GM04504 (cell line): ENCODE data around the gene MGAT4C.
A peak's percentile ranks its signal among the peaks of the same experiment; 100 is the strongest.

Experiments
- DNase-seq: peaks from one replicate; pipeline ENCODE4 v3.0.0-alpha.2; 2012; ENCODE audit warnings: low read depth

MGAT4C gene

GRCh38 chr12:86228656-86229055 is 27.5 kb downstream of the MGAT4C start:
- no peak for DNase-seq

GRCh38 chr12:86226481-86226880 is 29.7 kb downstream of the MGAT4C start:
- no peak for DNase-seq

- DNase-seq = no peak
Measured at GRCh38 chr12:86216591-86216990, 39.6 kb downstream of the MGAT4C start.

DNA sequence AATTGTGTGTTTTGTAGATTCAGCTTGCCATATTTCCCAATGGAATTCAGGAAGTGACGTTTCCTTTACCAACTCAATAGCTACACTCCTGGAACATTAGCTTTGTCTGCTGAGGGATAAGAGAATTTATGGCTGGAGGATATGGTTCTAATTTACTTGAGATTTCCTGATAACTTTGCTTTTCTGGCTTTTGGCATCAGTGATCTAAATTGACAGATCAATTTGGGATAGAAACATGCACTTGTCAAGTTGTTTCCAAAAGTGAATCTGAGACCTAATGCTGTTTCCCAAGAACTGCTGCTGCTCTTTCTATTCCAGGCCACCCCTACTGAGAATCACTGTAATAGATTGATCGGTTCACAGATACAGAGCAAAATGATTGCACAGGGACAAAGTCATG is 43.2 kb downstream of the MGAT4C start:
- no peak for DNase-seq

- no peak for DNase-seq
Measured at GRCh38 chr12:86198696-86199444, 57.3 kb downstream of the MGAT4C start.

DNA sequence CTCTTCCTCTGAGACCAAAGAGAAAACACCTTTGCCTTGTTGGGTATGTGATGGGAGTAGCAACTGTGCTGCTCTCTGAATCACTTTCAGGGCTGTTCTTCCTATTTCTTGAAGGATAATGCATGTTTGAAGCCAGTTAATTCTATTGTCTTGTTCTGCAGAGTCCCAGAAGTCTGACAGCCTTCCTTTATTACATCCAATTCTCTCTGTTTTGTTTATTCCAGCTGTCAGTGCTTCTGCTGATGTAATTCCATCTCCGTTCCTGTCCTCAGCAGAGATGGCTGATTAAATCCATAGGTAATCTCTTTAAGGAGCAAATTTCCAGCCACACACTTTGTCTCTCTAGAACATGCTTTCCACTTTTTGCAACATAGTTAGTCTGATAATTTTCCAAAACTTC is 59.7 kb downstream of the MGAT4C start:
- no peak for DNase-seq

GRCh38 chr12:86194721-86195120 is 61.5 kb downstream of the MGAT4C start:
- DNase-seq = no peak

DNA sequence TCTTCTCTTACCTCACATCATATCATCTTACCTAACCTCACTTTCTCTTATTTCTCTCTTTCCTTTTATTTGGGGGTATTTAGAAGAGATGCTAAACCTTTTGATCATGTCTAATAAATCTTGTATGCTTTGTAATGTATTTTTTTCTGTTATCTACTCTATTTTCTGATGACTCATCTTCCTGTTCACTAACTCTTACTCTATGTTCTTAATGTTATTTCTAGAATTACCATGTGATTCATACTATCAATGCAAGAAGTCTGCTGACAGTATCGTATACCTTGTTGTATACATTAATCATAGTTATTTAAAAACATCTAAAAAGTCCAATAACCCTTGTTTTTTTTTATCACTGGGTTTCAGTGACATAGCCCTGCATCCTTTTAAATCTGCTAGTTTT is 62.3 kb downstream of the MGAT4C start:
- DNase-seq = no peak

- no peak for DNase-seq
Measured at GRCh38 chr12:86188226-86188625, 68.0 kb downstream of the MGAT4C start.

GRCh38 chr12:86186449-86186848 is 69.7 kb downstream of the MGAT4C start:
- no peak for DNase-seq

DNA sequence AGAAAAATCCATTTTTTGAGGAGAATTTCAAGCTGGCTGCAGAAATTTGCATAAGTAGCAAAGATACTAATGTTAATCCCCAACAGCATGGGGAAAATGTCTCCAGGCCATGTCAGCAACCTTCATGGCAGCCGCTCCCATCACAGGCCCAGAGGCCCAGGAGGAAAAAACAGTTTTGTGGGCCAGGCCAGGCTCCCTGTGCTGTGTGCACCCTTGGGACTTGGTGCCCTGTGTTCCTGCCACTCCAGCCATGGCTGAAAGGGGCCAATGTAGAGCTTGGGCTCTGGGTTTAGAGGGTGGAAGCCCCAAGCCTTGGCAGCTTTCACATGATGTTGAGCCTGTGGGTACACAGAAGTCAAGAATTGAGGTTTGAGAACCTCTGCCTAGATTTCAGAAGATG is 76.3 kb downstream of the MGAT4C start:
- DNase-seq = no peak

- DNase-seq = no peak
Measured at GRCh38 chr12:86174188-86174587, 82.0 kb downstream of the MGAT4C start.

- DNase-seq = no peak
Measured at GRCh38 chr12:86172913-86173443, 83.2 kb downstream of the MGAT4C start.

DNA sequence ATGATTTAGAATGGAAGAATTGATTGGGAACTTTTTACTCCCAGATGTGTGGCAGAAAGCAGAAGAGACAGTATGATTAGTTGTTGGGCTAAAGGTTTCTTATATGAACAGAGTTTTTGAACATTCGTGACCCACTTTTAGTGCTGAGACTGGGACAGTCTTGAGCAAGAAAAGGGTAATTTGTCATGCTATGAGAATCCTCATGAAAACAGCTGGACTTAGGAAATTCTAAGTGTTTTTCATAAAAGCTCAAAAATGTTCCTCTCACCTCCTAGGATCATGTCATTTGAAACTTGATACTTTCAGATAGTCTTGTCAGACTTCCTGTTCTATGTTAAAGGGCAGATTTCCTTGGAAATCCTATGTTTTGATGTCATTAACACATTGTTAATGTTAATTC is 86.1 kb downstream of the MGAT4C start:
- DNase-seq = no peak

DNA sequence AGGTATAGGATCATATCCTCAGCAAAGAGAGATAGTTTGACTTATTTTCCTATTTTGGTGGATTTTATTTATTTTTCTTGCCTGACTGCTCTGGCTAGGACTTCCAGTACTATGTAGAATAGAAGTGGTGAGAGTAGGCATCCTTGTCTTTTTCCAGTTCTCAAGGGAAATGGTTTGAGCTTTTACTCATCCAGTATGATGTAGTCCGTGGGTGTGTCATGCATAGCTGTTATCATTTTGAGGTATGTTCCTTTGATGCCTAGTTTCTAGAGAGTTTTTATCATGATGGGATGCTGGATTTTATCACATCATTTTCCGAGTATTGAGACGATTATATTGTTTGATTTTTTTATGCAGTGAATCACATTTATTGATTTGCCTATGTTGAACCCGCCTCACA is 97.2 kb downstream of the MGAT4C start:
- no peak for DNase-seq

- DNase-seq = no peak
Measured at GRCh38 chr12:86154620-86155019, 101.6 kb downstream of the MGAT4C start.

GRCh38 chr12:86148612-86149011 is 107.6 kb downstream of the MGAT4C start:
- DNase-seq = no peak

DNA sequence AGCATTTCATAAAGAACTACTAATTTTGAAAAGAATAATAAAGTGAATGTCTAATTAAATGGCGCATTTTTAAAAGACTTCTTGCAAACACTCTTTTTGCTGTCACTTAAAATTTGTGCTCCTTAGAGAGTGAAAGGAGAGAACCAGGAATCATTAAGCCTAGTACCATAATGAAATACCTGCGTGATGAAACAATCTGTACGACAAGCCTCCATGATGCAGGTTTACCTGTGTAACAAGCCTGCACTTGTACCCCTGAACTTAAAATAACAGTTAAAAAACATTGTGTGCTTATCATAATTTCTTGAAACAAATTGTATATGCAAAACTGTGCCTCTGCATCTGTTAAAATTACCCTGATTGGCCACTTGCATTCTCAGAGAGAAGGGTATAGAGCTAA is 108.1 kb downstream of the MGAT4C start:
- no peak for DNase-seq

- no peak for DNase-seq
Measured at GRCh38 chr12:86145156-86145555, 111.0 kb downstream of the MGAT4C start.

GRCh38 chr12:86143162-86143561 is 113.0 kb downstream of the MGAT4C start:
- DNase-seq = no peak

- DNase-seq = no peak
Measured at GRCh38 chr12:86139671-86140070, 116.5 kb downstream of the MGAT4C start.

- DNase-seq = no peak
Measured at GRCh38 chr12:86138770-86139169, 117.4 kb downstream of the MGAT4C start.

- DNase-seq = peak; percentile 9
Measured at GRCh38 chr12:86137936-86138335, 118.3 kb downstream of the MGAT4C start.

DNA sequence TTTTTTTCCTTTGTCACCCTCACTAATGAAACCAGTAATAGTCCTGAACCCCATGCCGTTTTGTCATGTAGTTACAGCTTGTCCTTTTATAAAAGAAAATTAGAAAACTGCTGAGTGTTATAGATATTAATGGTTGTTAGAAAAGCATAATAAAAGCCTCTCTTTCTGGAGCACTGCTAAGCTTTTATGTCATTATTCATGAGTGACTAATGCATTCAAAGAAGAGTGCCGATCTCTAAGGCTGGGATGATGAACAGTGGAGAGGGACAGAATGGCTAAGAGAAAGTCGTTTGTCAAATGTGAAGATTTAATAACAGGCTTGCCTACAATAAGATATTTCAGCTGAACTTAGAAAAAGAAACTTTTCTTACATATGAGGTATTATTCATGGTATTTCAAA is 121.6 kb downstream of the MGAT4C start:
- DNase-seq = no peak
